SK-N-MC (cell line): ENCODE data around the gene DND1.

ENCODE experiments used
- EZH2 ChIP-seq: fragments of 200-600 bp; sonication (generic); IDR thresholded peaks from one replicate; pipeline ENCODE4 v1.6.1; 2017; ENCODE audit warnings: antibody characterized with exemption
- POLR2AphosphoS5 ChIP-seq: IDR thresholded peaks from 2 replicates; pipeline ENCODE4 v1.6.1; 2012; ENCODE audit warnings: mild to moderate bottlenecking, low read depth, low read length, borderline replicate concordance

DNA sequence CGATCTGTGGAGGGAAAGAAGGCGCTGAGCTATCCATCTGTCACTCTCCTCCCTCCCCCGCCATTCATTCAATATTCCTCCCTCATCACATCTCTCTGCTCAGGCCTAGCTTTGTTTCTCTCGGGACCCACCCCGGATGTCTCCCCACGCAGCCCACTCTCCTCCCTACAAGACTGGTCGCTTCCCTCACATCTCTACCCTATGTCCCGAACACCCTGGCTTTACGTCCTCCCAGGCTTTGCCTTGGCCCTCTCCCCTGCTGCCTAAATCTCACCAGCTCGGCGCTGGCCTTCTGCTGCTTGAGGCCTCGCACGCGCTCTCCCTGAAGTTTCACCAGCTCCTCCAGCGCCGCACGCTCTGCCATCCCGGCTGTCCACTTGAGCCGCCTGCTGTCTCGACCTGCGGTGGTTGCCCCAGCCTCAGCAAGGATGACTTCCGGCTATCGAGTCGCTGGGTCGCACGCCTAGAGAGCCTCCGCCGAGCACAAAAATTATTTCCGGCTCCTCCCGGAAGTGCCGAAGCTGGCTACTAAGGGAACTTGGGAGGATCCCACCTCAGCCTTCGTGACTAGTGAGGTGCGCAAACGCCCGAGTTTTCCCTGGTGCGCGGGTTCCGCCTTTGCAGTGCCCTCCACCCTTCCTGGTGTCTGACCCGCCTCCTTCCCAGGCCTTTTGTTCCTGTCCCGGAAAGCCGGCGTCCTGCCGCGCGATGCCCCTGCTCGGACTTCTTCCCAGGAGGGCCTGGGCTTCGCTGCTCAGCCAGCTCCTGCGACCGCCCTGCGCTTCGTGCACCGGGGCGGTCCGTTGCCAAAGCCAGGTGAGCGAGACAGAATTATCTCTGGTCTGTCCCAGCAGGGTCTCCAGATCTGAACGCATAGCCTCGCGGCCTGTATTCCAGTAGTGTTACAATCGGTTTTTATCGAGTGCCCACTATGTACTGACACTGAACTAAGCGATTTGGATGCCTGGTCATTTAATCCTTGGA is 17.9 kb upstream of the DND1 start, which contains the start of the genes HARS1 and HARS2:
- TF ChIP-seq POLR2AphosphoS5, result peak; percentile 96
- TF ChIP-seq EZH2, result no peak
